Placental pericyte (primary cell): ENCODE results near the gene OR2A1. TPM values are rescaled to one million over a fixed set of nuclear protein-coding genes. Genes with fewer than 3 reads are reported as not detected.

Source experiments
- total RNA-seq: library from RNA; depleted of rRNA; stranded (reverse); fragments of >200 nt; gene quantifications from 2 replicates; pipeline ENCODE4 v1.2.3, GENCODE V29; 2012

Gene OR2A1, protein sequence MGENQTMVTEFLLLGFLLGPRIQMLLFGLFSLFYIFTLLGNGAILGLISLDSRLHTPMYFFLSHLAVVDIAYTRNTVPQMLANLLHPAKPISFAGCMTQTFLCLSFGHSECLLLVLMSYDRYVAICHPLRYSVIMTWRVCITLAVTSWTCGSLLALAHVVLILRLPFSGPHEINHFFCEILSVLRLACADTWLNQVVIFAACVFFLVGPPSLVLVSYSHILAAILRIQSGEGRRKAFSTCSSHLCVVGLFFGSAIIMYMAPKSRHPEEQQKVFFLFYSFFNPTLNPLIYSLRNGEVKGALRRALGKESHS
- total RNA-seq = 0.14 TPM in 1 of 2 replicates, not detected in the other

DNA sequence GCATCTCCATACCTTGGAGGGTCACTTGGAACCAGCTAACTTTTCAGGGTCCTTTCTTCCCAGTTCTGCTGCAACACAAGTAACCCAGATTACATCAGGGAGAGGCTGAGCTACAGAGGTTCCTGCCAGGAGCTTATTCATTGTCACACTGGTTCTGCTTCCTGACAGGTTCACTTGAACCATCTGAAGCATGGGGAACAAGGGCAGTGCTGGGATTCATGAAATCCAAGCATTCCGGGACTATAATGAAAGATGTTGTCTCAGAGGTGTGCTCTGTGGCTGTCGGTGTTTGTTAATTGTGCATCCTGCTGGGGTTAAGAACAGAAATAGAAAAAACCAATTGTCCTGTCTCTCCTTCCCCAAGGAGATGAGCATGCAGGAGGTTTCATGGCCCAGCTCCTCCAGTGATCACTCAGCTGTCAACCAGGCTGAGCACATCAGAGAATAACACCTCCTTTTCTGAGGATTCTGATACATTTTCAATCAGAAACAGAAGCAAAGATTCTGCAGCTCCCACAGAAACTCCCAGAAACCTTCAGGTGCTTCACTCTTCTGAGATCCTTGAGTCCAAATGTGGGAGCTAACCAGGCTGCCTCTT lies at the start of gene OR2A1:
Gene OR2A1 (plus strand): TSS at position 548 of the 598 bp plus-strand sequence. CDS start 5,706 bp downstream, outside the sequence.

DNA sequence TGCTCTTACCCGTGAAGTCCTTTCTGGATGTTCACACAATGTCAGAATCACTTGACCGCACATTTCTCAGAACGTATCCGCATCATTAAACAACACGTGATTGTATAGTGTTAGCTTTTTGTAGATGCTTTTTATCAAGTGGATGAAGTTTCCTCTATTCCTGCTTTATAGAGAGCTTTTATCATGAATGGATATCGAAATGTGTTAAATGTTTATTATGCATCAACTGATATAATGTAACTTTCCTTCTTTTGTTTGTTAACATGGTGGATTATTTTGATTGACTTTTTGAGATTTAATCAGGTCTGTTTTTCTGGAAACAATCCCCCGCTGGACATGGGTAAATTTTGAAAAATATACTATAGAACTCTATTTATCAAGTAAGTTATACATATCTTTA lies 47.5 kb upstream of the OR2A1 start, which contains the start of gene OR2A7:
Gene OR2A7 (minus strand): TSS at position 101 of the 400 bp plus-strand sequence. CDS start 5,164 bp downstream, outside the sequence.

DNA sequence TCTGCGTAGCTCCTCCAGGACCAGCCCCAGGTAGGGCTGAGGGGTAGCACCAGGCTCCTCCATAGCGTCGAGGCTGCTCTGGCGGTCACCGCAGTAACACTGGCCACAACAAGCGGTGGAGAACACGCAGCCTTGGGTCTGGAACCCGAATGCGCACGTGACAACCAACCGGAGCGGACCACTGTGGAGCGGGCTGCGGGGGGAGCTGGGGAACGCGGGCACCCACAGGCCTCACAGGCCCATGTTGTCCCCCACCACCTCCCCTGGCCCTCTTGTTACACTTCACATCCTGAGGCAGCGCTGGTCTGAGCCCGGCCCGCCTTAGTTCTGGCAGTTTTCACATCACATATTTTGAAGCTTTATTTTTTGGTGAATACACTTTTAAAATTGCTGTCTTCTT lies 43.0 kb upstream of the OR2A1 start, which contains the start of gene CTAGE8:
Gene CTAGE8 (minus strand): TSS at position 101 of the 400 bp plus-strand sequence. CDS start 38 bp downstream, at position 63.

DNA sequence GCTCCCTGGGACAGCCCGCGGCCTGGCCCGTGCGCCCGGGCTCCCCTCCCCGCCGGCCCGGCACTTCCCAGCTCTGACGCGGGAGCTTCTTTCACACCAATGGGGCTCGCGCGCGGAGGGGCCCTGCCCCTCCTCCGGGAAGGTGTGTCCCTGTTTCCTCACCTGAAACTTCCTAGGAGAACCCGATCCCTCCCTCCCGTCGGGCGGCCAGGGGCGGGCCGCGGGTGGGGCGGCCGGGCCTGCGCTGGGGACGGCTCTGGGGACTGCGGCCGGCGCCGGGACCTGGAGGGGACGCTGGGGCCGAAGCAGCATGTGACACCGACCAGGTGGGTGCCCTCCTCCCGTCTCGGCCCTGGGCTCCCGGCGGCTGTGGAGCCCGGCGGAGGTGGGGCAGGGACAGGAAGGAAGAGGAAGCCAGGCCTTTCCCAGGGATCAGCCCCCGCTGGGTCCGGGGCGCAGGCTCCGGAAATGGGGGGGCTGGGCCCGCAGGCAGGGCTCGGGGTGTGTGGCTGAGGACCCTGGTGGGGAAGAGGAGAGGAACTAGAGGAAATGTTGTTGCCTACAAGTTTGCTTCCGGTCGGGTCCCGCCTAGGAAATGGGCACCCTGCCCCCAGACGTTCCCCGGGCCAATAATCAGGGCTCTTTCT lies 43.1 kb downstream of the OR2A1 start, which contains the start of gene ARHGEF5:
Gene ARHGEF5 (plus strand): TSS at position 227 of the 647 bp plus-strand sequence. CDS start 7,268 bp downstream, outside the sequence.

Other genes with a start within 250 kb of the OR2A1 start
- not detected in 2 replicates for gene OR2A25, start 242.6 kb upstream of the OR2A1 start, total RNA-seq
- gene OR2A12, start 226.1 kb upstream of the OR2A1 start, total RNA-seq = not detected in 2 replicates
- not detected in 2 replicates for gene OR2A2, start 202.8 kb upstream of the OR2A1 start, total RNA-seq
- not detected in 2 replicates for gene OR2A14, start 189.2 kb upstream of the OR2A1 start, total RNA-seq
- 0.86 and 0.88 TPM in 2 replicates for gene CTAGE4, start 129.0 kb upstream of the OR2A1 start, total RNA-seq
- 0.66 and 1.1 TPM in 2 replicates for gene ARHGEF35, start 116.6 kb upstream of the OR2A1 start, total RNA-seq
- gene OR2A42, start 72.8 kb upstream of the OR2A1 start, total RNA-seq = not detected in 2 replicates
- 0.22 and 0.57 TPM in 2 replicates for gene OR2A7, start 47.6 kb upstream of the OR2A1 start, total RNA-seq
- gene CTAGE8, start 43.1 kb upstream of the OR2A1 start, total RNA-seq = under 0.01 TPM in 2 replicates
- gene ARHGEF5, start 43.0 kb downstream of the OR2A1 start, total RNA-seq = 2.2 and 3.1 TPM in 2 replicates
- gene NOBOX, start 91.3 kb downstream of the OR2A1 start, total RNA-seq = not detected in 2 replicates